B cell (primary cell): ENCODE measurements around the gene ETV6. TPM values are rescaled to one million over a fixed set of nuclear protein-coding genes. Genes with fewer than 3 reads are reported as not detected.

Experiments
- ATAC-seq: fragments of 200-7000 bp; cut with Tn5 transposase; one replicate; pipeline ENCODE4 v1.10.0; 2021; ENCODE audit warnings: low read depth, mild to moderate bottlenecking, moderate number of reproducible peaks, moderate library complexity
- CTCF ChIA-PET: fragments of 350-600 bp; sonication (Branson Sonifier 250); formaldehyde crosslinking; loops from one replicate; lab custom pipeline; 2021; ENCODE audit warnings: antibody characterized with exemption, inconsistent platforms; lab: Charles Lee
- POLR2A ChIA-PET: fragments of 350-600 bp; sonication (Branson Sonifier 250); formaldehyde crosslinking; loops from one replicate; lab custom pipeline; 2021; ENCODE audit warnings: antibody characterized with exemption; lab: Charles Lee
- DNase-seq: peaks from one replicate; pipeline ENCODE4 v3.0.0; 2013
- H2AFZ ChIP-seq: 2 replicates; pipeline ENCODE4 v1.6.1; 2012; ENCODE audit warnings: mild to moderate bottlenecking, low read depth, low read length; ENCODE audit not compliant: insufficient read depth, poor library complexity, severe bottlenecking
- H3K27ac ChIP-seq, 2 donors: 1 replicate in 1 of 2; 2 replicates in 1 of 2; pipeline ENCODE4 v1.5.1; 2012 to 2013; ENCODE audit warnings: low read length in 2 of 2, mild to moderate bottlenecking in 2 of 2, moderate library complexity in 1 of 2
- H3K27me3 ChIP-seq, 4 experiments: fragments of 200-600 bp in 1 of 4; sonication (generic) in 1 of 4; replicated peaks in 1 of 4; 1 replicate in 2 of 4; 2 replicates in 2 of 4; pipeline versions ENCODE4 v1.6.1 to v1.7.0; 2013 to 2016; ENCODE audit warnings: low read length in 3 of 4, mild to moderate bottlenecking in 2 of 4, mixed read lengths in 1 of 4, moderate library complexity in 1 of 4; ENCODE audit not compliant: insufficient read depth in 4 of 4, control insufficient read depth in 3 of 4; ENCODE audit errors: control extremely low read depth in 1 of 4
- H3K36me3 ChIP-seq, 2 experiments: replicated peaks in 1 of 2; 1 replicate in 1 of 2; 2 replicates in 1 of 2; pipeline versions ENCODE4 v1.6.1 to v1.7.1; 2013; ENCODE audit warnings: low read length in 1 of 2; ENCODE audit not compliant: insufficient read depth in 2 of 2, control insufficient read depth in 1 of 2; ENCODE audit errors: control extremely low read depth in 1 of 2, extremely low read depth in 1 of 2
- H3K4me1 ChIP-seq, 2 donors: fragments of 200-600 bp in 1 of 2; sonication (generic) in 1 of 2; 1 replicate in 1 of 2; 2 replicates in 1 of 2; pipeline versions ENCODE4 v1.5.1 to v1.6.1; 2013 to 2017; ENCODE audit warnings: low read length in 2 of 2; ENCODE audit not compliant: control insufficient read depth in 2 of 2, insufficient read depth in 2 of 2
- H3K4me2 ChIP-seq: replicated peaks from 2 replicates; pipeline ENCODE3; 2012; ENCODE audit warnings: mild to moderate bottlenecking, low read depth, low read length; ENCODE audit not compliant: poor library complexity, severe bottlenecking
- H3K4me3 ChIP-seq, 5 experiments: fragments of 200-600 bp in 1 of 5; sonication (generic) in 1 of 5; 1 replicate in 3 of 5; 2 replicates in 2 of 5; pipeline versions ENCODE4 v1.5.1 to v1.7.0; 2011 to 2016; ENCODE audit warnings: low read length in 4 of 5, mild to moderate bottlenecking in 4 of 5, low read depth in 2 of 5, control low read depth in 1 of 5, moderate library complexity in 1 of 5; ENCODE audit not compliant: insufficient read depth in 1 of 5; ENCODE audit errors: control extremely low read depth in 1 of 5, extremely low read depth in 1 of 5
- H3K79me2 ChIP-seq: fragments of 200-600 bp; sonication (generic); one replicate; pipeline ENCODE4 v1.6.0; 2016; ENCODE audit warnings: low read length; ENCODE audit not compliant: control insufficient read depth, insufficient read depth
- H3K9ac ChIP-seq: fragments of 200-600 bp; sonication (generic); 2 replicates; pipeline ENCODE4 v1.6.1; 2017; ENCODE audit warnings: mild to moderate bottlenecking, low read length, moderate library complexity
- H3K9me3 ChIP-seq, 3 donors: one replicate each; pipeline versions ENCODE4 v1.6.1 to v1.7.1; 2013; ENCODE audit warnings: low read length in 2 of 3; ENCODE audit not compliant: control insufficient read depth in 2 of 3, insufficient read depth in 1 of 3; ENCODE audit errors: control extremely low read depth in 1 of 3
- H4K20me1 ChIP-seq: 2 replicates; pipeline ENCODE4 v1.6.0; 2012; ENCODE audit warnings: mild to moderate bottlenecking, low read length; ENCODE audit not compliant: insufficient read depth, control insufficient read depth, poor library complexity, severe bottlenecking
- H3K27ac Mint-ChIP-seq: one replicate; pipeline ENCODE4 v1.8.0; 2021; ENCODE audit warnings: mixed read lengths
- H3K27me3 Mint-ChIP-seq: one replicate; pipeline ENCODE4 v1.8.0; 2021; ENCODE audit warnings: mixed read lengths
- H3K4me1 Mint-ChIP-seq: one replicate; pipeline ENCODE4 v1.8.0; 2021; ENCODE audit warnings: mixed read lengths
- H3K4me3 Mint-ChIP-seq: one replicate; pipeline ENCODE4 v1.8.0; 2021; ENCODE audit warnings: mixed read lengths
- H3K9me3 Mint-ChIP-seq: one replicate; pipeline ENCODE4 v1.8.0; 2022; ENCODE audit warnings: mixed read lengths; ENCODE audit not compliant: insufficient read depth
- CTCF ChIP-seq: fragments of 200-600 bp; IDR thresholded peaks from one replicate; pipeline ENCODE4 v1.8.0; 2022; ENCODE audit warnings: antibody characterized with exemption, mild to moderate bottlenecking
- EZH2 ChIP-seq: IDR thresholded peaks from 2 replicates; pipeline ENCODE4 v1.6.1; 2012; ENCODE audit warnings: borderline replicate concordance, low read depth, mild to moderate bottlenecking, moderate library complexity, low read length; ENCODE audit not compliant: insufficient read depth, poor library complexity, severe bottlenecking
- WGBS: methylation state at CpG from one replicate; pipeline ENCODE4 v1.1.5; 2013; ENCODE audit warnings: missing lambda C conversion rate; ENCODE audit not compliant: insufficient coverage; 5-methylcytosine and 5-hydroxymethylcytosine counted together
- intact Hi-C: fragments of 100-400 bp; cut with micrococcal nuclease; formaldehyde crosslinking; loops from one replicate; pipeline ENCODE4 v1.10.0; 2022
- polyA plus RNA-seq: library from polyadenylated mRNA; depleted of rRNA; stranded (reverse); fragments of >200 nt; gene quantifications from 2 replicates; pipeline ENCODE4 v1.2.3, GENCODE V29; 2012
- total RNA-seq, 2 donors: library from RNA; stranded (reverse); fragments of 120-200 nt in 1 of 2; gene quantifications; 1 replicate in 1 of 2; 2 replicates in 1 of 2; pipeline versions ENCODE4 v1.2.3 to v1.2.4, GENCODE V29; 2013 to 2022

ETV6 gene
- total and polyA plus RNA-seq, 2 donors (not counting 1 experiment from before 2014, with no cell fraction given), result 17.4 to 123 TPM

- DNase-seq, result no peak
- Histone ChIP-seq H3K27me3 (no peaks in the 10 kb centered on the region), H3K36me3 (peaks cover 0 to 10% of the 10 kb centered on the region in 2 experiments), H3K4me1 (peaks cover 25 to 31% of the 10 kb centered on the region in 2 donors), H3K9me3 (no peaks in the 10 kb centered on the region), H3K4me2 (no peak overlapping the region), H3K79me2 (peaks cover 26% of the 10 kb centered on the region), H4K20me1 (no peaks in the 10 kb centered on the region), H3K4me3 (no peak overlapping the region), H3K27ac (no peak overlapping the region), H2AFZ (no peak overlapping the region), H3K9ac (no peak overlapping the region)
- ATAC-seq, result no peak
- CTCF ChIA-PET, result interaction anchor here (1.6 kb wide), 1 partner anchor 49 kb away, joined by 5 read pairs; no protein-coding TSS in a partner anchor
- no peaks in the 10 kb centered on the region for H3K9me3 Mint-ChIP-seq
- WGBS, result 97% methylated on average over 5 of the region's 5 CpGs
- H3K27ac Mint-ChIP-seq, result no peak overlapping the region
- intact Hi-C loops, result no loop called here
- no peak overlapping the region for H3K4me3 Mint-ChIP-seq
- no peaks in the 10 kb centered on the region for H3K27me3 Mint-ChIP-seq
- H3K4me1 Mint-ChIP-seq, result peaks cover 33% of the 10 kb centered on the region
- no peak for TF ChIP-seq CTCF
- POLR2A ChIA-PET, result no interaction called here
Observed at GRCh38 chr12:11815397-11815796, 165.9 kb downstream of the ETV6 start.

GRCh38 chr12:11819643-11820042, 170.2 kb downstream of the ETV6 start:
- Histone ChIP-seq H3K36me3 (peaks cover 0 to 10% of the 10 kb centered on the region in 2 experiments), H3K4me1 (peaks cover 27 to 30% of the 10 kb centered on the region in 2 donors), H3K27ac (peak overlapping the region in 1 of 2 donors; percentile 1), H4K20me1 (no peaks in the 10 kb centered on the region), H3K79me2 (peaks cover 28% of the 10 kb centered on the region), H3K4me2 (no peak overlapping the region), H3K4me3 (no peak overlapping the region), H3K27me3 (no peaks in the 10 kb centered on the region), H2AFZ (no peak overlapping the region), H3K9me3 (no peaks in the 10 kb centered on the region), H3K9ac (no peak overlapping the region)
- ChIA-PET POLR2A (no interaction called here), CTCF (no interaction called here)
- Mint-ChIP-seq H3K9me3 (peaks cover 3% of the 10 kb centered on the region), H3K27ac (no peak overlapping the region), H3K4me1 (peaks cover 31% of the 10 kb centered on the region), H3K27me3 (no peaks in the 10 kb centered on the region), H3K4me3 (no peak overlapping the region)
- DNase-seq (no peak), ATAC-seq (no peak)
- TF ChIP-seq EZH2 (no peak), CTCF (no peak)
- WGBS, result 100% methylated on average over 4 of the region's 4 CpGs
- intact Hi-C loops, result no loop called here
